NOMO-1 (cell line): ENCODE measurements around the gene ARL6IP1.
"Not testable (repeated sequence)": the region's sequence is repeated elsewhere in the genome, so short reads cannot be mapped to it uniquely, and the experiment has no call there.

ENCODE experiments used
- DNase-seq, 2 experiments: peaks; one replicate each; lab custom pipeline; 2025; ENCODE audit not compliant: unreplicated experiment in 2 of 2; lab: John Stamatoyannopoulos, UW

ARL6IP1 gene

DNA sequence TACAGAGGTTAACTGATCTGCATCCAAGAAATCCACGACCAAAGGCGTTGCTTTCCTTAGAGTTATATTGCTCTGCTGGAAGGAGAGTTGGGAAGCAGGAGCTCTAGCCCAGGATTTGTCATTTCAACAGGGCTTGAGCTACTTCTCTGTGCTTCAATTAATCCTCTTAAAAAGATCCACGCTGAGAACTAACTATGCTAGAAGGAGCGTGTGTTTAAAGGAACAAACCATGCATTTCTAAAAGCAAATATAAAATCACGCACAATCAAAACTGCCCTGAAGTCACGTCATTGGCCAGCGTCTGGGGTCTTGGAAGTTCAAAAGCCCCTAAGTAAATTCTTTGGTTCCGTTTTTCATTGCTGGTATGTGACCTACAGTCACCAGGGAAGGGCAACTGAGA is 1.1 kb downstream of the ARL6IP1 start:
- DNase-seq, result peak in 1 of 2 experiments; percentile 18

DNA sequence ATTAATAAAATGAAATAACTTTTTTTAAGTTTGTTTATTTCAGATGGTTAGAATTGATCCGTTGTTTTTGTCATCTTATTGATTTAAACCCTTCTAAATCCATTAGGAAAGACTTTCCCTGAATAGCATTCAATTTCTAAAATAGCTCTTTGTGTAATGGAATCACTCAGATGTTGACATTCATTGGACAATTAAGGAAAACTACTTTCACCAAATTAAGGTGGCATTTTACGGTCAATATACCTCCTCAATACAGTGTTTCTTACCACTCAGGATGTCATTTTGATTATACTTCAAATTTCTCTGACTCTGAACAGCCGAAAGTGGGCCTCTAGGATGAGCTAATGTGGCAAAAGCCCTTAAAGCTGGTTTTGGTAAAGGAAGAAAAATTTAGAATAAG is 1.8 kb downstream of the ARL6IP1 start:
- no peak for DNase-seq

DNA sequence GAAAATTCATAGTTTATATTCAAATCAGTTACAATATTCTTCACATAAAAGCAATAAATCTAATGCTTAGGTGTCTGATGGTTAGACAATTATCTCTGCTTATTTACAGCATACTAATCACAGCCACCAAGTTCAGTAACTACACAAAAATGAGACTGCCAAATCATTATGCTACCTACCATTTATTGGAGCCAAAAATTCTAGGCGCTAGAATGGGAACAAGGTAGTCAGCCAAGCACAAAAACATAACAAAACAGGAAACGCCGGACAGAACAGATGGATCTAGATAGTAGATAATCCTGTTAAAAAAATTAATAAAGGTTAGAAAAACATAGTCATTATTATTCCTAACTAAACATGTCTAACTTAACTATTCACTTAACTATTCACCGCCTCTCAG is 3.6 kb downstream of the ARL6IP1 start:
- no peak for DNase-seq

DNA sequence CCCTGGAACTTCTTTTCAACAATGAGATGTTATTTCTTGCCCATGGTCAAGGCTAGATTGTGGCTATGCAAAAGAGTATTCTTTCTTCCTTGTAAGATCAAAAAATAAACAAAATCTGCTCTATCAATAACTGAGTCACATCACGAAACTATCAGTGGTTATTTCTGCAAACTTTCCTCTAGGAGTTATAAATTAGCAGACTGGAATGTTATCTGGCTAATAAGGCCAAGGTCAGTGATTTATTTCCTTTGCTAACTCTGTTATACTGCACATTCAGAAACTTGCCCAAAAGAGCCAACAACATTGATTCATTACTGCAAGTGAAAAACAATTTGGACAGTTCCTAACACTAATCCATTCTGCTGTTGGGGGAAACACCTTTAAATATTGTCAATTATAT is 5.0 kb downstream of the ARL6IP1 start:
- no peak for DNase-seq

DNA sequence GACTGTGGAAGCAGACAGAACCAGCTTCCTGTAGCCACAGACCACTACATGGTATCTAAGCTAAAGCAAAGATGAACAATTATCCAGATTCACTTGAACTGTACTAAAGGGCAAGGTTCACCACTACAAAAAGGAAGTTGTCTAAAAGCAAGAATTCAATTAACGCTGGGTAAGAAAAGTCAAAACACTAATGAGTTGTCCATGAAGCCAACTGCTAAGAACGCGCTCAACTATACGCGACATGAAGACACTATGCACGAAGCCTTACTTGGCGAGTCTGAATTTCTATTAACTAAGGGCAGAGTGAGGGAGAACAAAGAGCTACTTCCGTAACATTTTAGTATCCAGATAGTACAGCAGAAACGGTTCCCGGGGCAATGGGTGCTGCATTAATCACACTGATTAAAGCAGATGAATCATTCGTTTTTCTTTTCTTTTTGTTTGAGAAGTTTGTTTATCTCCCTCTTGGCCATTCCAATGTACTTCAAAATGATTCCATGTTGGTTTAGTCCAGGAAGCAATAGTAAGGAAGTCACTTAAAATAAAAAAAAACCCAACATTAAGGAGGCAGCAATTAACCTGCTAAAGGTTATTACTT is 8.4 kb downstream of the ARL6IP1 start:
- no peak for DNase-seq

DNA sequence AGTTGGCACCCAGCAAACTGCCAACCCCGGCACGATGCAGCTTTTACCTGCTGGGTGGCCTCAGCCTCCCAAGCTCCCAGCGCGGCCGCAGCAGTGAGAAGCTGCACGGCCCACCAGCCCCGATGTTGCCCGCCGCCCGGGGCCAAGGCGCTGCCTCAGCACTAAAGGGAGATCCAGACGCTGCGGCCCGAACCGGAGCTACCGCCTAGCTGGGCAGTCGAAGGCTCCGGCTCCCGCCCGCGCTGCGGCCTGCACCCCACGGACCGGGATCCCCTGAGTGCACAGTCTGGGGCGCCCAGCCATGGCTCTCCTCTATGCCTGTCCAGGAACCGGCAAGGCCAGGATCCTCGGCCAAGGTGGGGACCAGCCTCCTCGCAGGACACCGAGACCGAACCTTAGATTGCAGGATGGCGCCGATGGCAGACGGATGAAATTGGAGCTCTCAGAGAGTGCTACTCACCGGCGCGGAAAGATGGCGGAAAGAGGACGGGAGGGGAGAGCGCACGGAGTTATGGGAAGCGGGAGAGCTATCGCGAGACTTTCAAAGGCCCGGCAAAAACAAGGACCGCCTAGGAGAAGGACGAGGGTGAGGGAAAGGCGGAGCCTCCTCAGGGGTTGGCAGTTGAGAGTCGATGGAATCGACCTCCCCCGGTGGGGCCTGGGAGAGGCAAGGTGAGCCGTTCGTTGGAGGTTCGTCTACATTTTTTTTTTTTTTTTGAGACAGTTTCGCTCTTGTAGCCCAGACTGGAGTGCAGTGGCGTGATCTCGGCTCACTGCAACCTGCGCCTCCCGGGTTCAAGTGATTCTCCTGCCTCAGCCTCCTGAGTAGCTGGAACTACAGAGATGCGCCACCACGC is 11.3 kb downstream of the ARL6IP1 start, which contains the start of gene RPS15A:
TSS of gene RPS15A (minus strand) at position 485 of the 857 bp plus-strand sequence. CDS start 1,221 bp downstream, outside the sequence.
- DNase-seq, result peak; percentile 94 to 95

DNA sequence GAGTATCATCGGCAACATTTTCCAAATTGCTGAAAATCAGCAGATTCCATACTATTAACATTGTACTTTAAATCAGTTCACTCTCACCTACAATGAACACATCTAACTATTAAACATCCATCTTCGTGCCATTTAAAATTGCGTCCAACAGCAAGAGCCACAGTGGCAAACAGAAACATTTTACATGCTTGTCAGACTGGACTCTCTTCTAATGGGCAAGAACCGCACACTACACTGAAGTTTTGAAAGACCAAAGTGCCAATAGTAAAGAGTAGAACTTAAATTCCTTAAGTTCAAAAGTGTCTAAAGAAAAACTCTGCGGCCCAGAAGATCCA is 11.9 kb downstream of the ARL6IP1 start:
- no peak for DNase-seq

DNA sequence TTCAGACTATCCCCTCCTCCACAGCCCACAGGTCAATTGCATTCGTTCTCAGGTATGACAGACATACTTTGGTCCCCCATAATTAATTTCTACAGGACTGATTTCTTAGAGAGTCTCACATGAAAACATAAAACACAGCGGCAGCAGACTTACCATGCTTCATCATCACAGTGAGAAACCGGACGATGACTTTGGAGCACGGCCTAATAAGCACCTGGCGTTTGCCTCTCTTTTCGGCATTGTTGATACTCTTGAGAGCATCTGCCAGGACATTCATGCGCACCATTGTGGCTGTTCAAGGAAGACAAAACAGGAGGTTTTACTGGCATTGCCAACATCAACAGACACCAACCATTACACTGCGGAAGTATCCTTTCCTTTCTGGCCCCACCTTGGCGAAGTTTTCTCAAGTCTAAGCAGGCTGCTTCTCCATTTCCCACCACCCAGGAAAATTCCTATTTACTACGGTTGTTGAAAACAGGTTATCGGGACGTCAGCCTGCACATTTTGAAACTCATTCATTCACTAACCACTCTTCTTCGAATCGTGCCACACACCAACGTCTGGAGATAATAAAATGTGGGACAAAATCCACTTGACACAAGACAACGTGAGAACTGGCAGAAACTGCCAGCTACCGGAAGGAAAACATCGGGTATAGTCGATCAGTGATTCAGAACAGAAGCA is 12.4 kb downstream of the ARL6IP1 start:
- no peak for DNase-seq

DNA sequence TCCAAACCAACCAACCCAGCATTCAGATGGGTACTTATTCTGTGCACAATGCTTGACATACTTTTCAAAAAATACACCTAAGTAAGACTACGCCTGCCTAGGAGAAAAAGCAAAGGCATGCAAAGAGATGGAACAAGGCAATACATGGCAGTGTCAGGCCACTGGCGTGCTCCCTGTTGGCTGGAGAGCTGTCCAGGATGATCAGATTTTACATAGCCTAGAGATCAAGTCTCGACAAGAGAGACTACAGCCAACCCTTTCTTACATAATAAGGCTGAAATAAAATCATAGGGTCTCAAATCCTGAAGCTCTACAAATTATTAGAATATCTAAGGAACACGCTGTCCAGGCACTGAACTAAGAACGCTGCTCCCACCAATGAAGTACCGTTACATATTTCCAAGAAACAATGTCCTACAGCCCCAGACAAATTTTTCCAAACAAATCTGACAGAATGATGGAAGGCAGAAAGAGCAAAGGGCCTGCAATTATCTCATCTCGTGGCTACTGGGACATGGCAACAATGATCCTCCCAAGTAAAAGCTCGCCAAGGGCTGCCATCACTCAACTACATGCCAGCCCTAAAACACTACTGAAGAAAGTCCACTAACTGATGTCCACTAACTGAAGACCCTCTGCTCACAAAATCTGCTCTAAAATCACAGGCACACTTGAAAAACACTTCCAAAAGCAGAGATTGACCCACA is 16.3 kb downstream of the ARL6IP1 start:
- DNase-seq, result no peak

DNA sequence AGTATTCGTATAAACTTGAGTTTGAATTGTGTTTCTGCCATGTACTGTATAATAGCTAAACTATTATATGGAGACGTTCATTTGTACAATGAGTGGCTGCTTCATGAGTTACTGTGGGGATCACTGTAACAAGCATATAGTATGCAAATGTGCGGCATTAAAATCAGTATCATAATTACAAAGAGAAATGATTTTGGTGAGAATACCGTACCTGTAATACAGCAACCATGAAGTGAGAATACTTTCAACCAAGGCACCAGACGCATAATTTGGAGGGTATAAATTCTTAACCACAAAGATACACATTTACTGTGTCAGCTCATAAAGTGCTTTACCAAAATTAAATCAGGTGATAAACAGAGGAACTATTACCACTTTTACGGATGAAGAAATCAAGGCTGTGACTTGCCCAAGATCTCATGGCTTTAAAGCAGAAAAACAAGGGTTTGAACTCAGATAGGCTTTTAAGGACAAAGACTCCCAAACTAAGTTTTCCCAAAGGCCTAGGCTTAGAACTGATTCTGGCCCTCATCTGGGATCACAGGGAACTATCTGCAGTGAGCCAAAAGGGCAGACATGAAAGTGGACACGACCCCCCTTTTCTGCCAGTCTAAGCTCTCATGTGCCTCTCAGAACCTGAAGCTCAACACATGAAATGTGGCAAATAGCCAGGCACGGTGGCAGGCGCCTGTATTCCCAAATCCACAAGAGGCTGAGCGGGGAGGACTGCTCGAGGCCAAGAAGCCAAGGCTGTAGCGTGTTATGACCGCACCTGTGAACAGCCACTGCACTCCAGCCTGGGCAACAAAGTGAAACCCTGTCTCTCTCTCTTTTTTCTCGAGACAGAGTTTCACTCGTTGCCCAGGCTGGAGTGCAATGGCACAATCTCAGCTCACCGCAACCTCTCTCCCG is 17.7 kb downstream of the ARL6IP1 start:
- DNase-seq, result no peak

DNA sequence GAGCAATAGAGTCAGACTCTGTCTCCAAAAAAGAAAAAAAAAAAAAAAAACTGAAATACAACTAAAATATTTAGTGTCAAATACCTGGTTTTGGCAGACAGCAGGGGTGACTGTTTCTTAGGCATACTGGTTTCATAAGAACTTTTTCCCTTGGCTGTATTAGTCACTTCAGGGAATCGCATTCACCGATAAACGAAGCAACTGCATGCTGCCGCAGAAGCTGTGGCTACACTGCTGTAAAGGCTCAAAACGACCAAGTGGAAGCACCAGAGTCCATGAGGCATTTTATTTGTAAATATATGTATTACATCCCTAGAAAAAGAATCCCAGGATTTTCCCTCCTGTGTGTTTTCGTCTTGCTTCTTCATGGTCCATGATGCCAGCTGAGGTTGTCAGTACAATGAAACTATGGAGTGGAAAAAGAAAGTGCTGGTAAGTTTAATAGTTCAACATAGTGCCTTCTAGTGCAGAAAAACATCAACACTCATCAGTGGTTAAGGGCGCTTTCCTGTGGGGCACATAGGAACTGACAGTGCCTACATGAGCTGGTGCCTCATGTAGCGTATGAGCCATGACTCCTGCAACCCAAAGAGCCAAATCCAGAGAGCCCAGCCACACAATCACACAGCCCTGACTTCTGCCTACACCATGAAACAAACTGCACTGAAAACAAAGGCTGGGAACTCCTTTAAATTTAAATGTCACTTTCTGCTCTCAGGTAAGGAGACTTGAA is 18.5 kb downstream of the ARL6IP1 start:
- DNase-seq, result no peak

DNA sequence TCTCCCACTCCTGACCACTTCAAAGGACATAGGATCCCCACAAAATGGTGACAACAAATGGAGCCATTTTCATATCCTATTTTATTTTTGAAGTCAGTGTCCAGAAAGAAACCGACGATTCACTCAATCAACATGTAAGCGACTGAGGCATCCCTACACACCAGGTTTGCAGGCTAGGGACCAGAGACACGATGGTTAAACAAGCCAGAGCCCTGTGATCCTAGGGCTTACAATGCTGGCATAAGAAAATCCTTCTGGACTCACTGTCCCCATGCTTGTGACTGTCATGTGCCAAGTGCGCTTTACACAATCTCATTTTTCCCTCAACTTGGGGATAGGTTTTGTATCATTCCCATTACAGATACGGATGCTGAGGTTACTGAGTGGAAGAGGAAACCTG is 20.1 kb downstream of the ARL6IP1 start:
- DNase-seq, result not testable (repeated sequence)

DNA sequence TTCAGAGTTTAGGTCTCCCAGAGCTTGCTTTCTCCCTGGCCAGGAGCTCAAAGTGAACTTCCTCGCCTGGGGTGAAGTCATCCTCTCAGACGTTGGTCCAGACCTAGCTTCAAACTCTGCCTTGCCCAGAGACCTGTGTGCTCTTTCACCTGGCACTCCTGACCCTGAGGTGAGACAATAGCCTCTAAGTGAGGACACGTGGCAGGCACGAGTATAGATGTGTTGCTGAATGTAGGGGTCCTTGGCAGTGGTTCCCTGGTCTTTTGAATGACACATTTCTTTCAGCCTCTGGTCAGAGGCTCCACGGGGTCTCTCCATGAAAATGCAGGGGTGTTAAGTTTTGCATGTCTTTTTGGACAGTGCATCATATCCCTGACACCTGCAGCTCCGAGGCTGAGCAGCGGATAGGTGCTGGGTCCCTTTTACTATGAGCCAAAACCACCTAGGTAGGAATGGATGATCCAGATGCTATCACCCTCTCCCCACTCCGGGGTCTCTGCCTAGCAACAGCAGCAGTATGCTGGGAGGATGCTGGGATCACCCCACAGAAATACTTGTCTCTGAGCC is 20.8 kb downstream of the ARL6IP1 start:
- DNase-seq, result not testable (repeated sequence)

DNA sequence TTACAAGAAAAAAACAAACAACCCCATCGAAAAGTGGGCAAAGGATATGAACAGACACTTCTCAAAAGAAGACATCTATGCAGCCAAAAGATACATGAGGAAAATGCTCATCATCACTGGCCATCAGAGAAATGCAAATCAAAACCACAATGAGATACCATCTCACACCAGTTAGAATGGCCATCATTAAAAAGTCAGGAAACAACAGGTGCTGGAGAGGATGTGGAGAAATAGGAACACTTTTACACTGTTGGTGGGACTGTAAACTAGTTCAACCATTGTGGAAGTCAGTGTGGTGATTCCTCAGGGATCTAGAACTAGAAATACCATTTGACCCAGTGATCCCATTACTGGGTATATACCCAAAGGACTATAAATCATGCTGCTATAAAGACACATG is 23.7 kb downstream of the ARL6IP1 start:
- not testable (repeated sequence) for DNase-seq

DNA sequence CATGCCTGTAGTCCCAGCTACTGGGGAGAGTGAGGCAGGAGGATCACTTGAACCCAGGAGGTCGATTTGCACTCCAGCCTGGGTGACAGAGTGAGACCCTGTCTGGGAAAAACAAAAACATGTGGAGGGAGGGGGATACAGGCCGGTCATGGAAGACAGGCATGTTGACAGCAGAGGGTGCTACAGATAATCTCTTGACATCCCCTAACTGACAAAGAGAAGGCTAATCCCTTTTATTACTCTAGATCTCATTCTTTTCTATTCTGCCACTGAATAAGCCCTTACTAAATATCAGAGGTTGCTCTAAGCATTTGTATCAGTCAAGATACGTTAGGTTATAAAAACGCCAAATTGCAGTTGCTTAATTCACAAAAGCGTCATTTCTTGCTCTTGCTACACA is 25.0 kb downstream of the ARL6IP1 start:
- not testable (repeated sequence) for DNase-seq

DNA sequence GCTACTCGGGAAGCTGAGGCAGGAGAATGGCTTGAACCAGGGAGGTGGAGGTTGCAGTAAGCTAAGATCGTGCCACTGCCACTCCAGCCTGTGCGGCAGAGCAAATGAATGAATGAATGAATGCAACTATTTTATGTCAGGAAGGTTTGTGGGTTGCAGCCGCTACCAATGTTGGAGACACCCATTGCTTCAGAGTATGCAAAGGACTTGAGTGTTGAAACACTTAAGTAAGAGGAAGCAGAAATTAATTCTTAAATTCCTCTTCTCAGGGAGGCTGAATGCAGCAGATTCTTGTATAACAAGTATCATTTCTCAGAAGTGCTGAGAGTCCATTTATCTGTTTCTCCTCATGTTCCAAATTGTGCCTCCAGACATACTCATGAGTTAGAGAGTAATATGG is 26.7 kb downstream of the ARL6IP1 start:
- peak; percentile 63 to 75 for DNase-seq

DNA sequence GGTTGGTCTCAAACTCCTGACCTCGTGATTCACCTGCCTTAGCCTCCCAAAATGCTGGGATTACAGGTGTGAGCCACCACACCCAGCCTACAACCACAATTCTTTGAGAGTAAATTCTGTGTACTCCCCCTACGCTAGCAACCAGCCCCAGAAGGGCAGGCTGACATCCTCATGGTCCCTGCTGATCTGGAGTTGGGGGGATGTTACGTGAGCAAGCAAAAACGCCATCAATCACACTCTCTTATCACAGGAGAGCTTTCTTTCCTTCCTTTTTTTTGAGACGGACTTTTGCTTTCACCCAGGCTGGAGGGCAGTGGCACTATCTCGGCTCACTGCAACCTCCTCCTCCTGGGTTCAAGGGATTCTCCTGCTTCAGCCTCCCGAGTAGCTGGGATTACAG is 29.2 kb downstream of the ARL6IP1 start:
- DNase-seq, result not testable (repeated sequence)

DNA sequence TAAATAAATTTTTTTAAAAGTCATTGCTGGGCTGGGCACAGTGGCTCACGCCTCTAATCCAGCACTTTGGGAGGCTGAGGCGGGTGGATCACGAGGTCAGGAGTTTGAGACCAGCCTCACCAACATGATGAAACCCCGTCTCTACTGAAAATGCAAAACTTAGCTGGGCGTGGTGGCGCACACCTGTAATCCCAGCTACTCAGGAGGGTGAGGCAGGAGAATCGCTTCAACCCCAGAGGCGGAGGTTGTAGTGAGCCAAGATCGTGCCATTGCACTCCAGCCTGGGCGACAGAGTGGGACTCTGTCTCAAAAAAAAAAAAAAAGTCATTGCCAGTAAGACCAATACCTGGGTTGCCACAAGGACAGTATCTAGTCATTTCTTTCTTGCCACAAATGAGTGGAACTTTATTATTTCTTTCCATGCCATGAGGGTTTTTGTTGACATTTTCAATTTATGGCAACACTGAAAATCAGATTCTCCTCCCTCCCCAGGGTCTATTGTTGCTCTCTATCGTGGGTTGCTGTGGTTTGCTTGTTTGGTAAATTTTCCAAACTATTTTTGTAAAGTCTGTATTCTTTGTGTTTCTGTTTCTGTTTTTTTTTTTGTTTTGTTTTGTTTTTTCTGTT is 30.9 kb downstream of the ARL6IP1 start:
- DNase-seq, result not testable (repeated sequence)

DNA sequence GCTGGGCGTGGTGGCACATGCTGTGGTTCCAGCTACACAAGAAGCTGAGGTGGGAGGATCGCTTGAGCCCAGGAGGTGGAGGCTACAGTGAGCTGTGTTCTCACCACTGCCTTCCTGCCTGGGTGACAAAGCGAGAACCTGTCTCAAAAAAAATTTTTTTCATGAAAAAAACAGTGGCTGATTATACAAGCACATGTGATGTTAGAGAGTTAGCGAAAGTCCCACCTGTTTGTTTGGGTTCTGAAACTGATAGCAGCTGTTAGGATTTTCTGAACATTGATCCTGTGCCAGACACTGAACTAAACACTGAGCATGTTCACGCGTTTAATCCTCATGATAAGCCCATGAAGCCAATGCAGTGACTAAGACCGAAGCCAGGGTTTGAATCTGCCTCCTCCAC is 34.1 kb downstream of the ARL6IP1 start:
- DNase-seq, result not testable (repeated sequence)
